ENCODE measurements around the gene NRXN3.

The NRXN3 gene

GRCh38 chr14:78666336-78667056 is 496.3 kb downstream of the NRXN3 start:
- DNase-seq = no peak

DNA sequence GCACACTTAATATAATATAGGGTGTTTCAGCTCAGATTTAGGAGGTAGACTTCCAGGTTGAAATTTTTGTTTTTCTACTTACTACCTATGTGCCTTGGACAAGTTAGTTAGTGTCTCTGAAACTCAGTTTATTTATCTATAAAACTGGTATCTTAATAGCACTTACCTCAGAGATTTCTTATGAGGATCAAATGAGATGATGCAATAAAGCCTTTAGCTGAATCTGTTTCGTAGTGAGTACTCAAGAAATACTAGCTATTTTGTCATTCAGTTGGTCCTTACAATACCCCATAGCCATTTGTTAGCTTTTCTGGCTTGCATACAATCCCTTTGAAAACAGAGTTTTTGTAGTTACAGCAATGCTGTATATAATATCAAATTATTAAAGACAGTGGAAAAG is 497.0 kb downstream of the NRXN3 start:
- no peak for DNase-seq

DNA sequence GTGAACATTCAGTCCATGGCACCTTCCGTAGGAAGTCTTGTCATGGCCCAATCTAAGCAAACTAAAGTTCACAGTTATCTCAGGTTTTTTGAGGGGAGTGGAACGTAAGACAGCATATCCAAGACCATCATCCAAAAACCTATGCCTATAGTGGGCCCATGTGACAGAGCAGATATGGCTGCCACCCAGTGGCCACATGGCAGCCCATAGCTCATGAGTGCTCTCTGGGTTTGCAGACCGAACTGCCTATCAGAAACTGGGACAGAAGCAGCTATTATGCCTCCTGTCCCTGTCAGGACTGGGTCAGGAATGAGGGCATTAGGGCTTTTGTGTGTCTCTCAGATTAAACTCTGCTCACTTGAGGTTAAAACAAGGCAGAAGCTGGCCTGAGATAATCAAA is 503.7 kb downstream of the NRXN3 start:
- no peak for DNase-seq

GRCh38 chr14:78674820-78675219 is 504.6 kb downstream of the NRXN3 start:
- DNase-seq = no peak

GRCh38 chr14:78683206-78683605 is 513.0 kb downstream of the NRXN3 start:
- no peak for DNase-seq

- no peak for DNase-seq
These were observed 513.8 kb downstream of the NRXN3 start for GRCh38 chr14:78683981-78684380.

DNA sequence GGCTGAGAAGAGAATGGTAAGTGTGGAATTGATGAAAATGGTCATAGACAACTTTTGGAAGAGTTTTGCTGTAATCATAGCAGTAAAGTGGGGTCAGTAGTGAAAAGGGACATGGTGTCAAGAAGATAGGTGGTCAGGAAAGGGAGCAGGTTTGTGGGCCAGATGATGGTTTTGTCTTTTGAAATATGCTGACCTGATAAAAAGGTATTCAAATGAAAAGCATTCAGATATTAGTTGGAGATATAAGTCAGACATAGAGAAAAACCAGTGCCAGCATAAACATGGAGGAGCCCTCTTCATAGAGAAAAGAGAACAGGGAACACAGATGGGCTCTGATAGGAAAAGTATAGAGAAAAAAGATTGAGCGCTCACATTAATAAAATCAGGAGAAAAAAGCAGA is 518.3 kb downstream of the NRXN3 start:
- no peak for DNase-seq

- DNase-seq = no peak
These were observed 520.7 kb downstream of the NRXN3 start for GRCh38 chr14:78690836-78691235.

- no peak for DNase-seq
These were observed 527.2 kb downstream of the NRXN3 start for GRCh38 chr14:78697341-78697740.

DNA sequence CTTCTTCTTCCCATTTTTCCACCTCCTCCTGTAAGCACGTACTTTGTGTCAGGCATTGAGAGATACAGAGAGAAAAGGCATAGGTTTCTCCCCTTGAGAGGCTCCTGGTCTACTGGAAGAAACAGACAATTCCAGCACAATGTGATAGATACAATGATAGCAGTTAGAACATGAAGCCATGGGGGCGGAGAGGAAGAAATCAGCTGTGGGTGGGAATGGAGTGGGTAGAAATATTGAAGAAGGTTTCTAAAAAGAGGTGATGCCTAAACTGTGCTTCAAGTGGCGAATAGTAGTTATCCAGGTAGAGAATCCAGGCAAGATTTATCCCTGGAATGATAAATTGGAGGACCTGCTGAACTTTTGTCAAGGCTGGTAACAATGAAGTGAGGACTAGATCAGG is 528.8 kb downstream of the NRXN3 start:
- no peak for DNase-seq

- DNase-seq = no peak
These were observed 530.1 kb downstream of the NRXN3 start for GRCh38 chr14:78700236-78700635.

GRCh38 chr14:78701246-78701645 is 531.1 kb downstream of the NRXN3 start:
- DNase-seq = no peak

GRCh38 chr14:78704965-78705364 is 534.8 kb downstream of the NRXN3 start:
- no peak for DNase-seq

GRCh38 chr14:78705989-78706388 is 535.8 kb downstream of the NRXN3 start:
- DNase-seq = no peak

- no peak for DNase-seq
These were observed 539.8 kb downstream of the NRXN3 start for GRCh38 chr14:78709795-78710557.

DNA sequence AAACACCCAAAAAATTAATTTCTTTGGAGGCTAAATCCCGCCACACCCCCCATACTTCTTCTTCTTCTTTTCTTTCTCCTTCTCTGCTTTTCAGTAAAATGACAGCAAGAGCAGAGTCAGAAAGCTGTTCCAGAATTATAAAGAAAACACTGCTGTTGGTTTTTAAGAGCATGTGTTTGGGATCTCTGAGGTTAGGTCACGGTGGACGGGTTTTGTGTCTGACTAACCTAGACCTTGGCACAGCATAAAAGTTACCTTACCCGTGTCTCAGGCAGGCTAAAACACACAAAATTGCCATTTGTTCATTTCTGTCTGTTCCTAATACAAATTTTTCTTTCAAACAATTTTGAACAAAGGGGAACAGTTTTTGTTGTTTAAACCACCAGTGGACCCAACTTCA is 540.8 kb downstream of the NRXN3 start:
- DNase-seq = no peak

GRCh38 chr14:78713716-78714115 is 543.5 kb downstream of the NRXN3 start:
- no peak for DNase-seq

GRCh38 chr14:78714711-78715110 is 544.5 kb downstream of the NRXN3 start:
- DNase-seq = no peak

DNA sequence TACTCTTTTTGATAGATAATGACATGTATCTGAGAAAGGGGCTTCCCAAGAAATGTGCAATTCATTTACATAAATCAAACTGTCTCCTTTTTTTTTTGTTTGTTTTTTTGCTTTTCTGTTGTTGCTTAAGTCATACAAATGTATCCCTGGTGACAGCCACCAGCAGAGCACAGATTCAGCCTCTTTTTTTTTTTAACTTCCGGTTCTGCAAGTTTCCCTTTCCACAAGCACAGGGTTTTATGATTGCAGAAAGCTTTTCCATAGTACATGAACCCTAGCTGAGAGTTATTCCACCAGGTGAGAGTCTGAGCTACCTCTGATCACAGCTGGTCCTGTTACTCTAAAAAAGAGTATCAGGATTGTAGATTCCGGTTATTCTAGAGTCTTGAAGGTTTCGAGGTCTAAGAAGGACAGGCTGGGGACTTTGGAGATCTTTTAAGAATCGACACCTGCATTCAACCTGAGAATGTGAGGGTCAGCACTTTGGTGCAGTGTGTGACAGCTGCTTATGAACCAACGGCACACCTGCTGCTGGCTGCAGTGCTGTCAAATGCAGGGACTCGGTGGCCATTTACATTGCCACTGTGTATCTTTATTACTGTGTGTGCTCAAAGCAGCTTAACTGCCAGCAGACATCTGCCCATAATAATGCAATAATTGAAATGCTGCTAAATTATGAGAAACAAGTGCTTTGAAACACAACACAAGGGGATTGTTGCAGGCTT is 551.7 kb downstream of the NRXN3 start:
- DNase-seq = no peak

- DNase-seq = no peak
These were observed 554.9 kb downstream of the NRXN3 start for GRCh38 chr14:78725086-78725485.

GRCh38 chr14:78737116-78737515 is 566.9 kb downstream of the NRXN3 start:
- DNase-seq = no peak

DNA sequence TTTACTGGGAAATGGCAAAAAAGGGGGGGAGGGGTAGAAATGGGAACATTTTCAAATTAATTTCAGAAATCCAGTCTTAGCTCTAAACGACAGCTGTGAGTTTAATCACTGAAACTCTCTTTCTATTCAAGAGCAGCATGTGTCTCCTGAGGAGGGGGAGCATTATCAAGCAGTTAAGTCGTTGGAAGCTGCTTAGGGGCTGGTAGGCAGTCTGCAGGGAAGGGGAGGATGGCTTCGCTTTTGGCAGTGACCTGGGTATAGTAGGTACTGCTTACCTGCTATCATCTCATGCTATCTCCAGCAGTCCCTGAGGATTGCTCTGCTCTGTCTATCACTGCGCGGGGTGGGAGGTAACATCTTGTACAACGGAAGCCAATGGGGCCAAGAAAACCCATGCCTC is 567.4 kb downstream of the NRXN3 start:
- DNase-seq = no peak

- no peak for DNase-seq
These were observed 576.0 kb downstream of the NRXN3 start for GRCh38 chr14:78746086-78746595.

DNA sequence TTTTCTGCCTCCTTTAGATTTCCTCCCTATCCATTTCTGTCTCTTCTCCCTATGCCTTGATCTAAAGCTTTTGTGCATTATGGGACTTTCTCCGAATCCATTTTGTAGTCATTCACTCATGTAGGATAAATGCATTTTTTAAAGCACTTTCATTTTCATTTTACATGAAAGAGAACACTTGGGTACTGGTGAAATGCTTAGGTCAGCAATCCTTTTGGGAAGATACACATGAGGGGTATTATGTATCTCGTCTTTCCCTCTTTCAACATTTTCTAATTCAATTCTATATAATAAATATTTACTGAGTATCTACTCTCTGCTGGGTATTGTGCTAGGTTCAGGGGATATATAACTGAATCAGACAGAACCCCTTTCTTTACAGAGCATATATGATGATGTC is 577.6 kb downstream of the NRXN3 start:
- DNase-seq = no peak

All from activated CD4-positive, alpha-beta T cell treated with anti-CD3 and anti-CD28 coated beads, Interleukin-2, amount 50 U/mL, for 48 hours (primary cell).